HepG2 (cell line): Measurements from ENCODE around the gene BLVRB. TPM values are rescaled to one million over a fixed set of nuclear protein-coding genes. Genes with fewer than 3 reads are reported as not detected.

ENCODE experiments used
- ATAC-seq: fragments of 200-7000 bp; cut with Tn5 transposase; 3 replicates; pipeline ENCODE4 v1.9.1; 2020; ENCODE audit warnings: mild to moderate bottlenecking, moderate library complexity
- BruUV-seq: library from RNA; stranded (reverse); fragments of 400-500 nt; replicated peaks from 2 replicates; lab custom pipeline; 2021; lab: Mats Ljungman, UMichigan
- CTCF ChIA-PET: fragments of 300-600 bp; formaldehyde crosslinking; extraction: SDS; loops from one replicate; lab custom pipeline; 2021; ENCODE audit warnings: low total read pairs, inconsistent platforms, low intra/inter-chr PET ratio; lab: Yijun Ruan, JAX
- POLR2A ChIA-PET: fragments of 350-600 bp; sonication (Branson Sonifier 250); formaldehyde crosslinking; loops from one replicate; lab custom pipeline; 2020; ENCODE audit warnings: antibody characterized with exemption, inconsistent platforms; lab: Yijun Ruan, JAX
- DNase-seq: peaks from one replicate; pipeline ENCODE4 v3.0.0-alpha.2; 2015; ENCODE audit warnings: low spot score
- FAIRE-seq: peaks from 3 replicates; lab custom pipeline; 2011; peaks lifted over from hg19 to GRCh38; lab: Jason Lieb, UNC
- H2AFZ ChIP-seq: one replicate; pipeline ENCODE4 v1.6.1; 2011; ENCODE audit warnings: low read length, inconsistent platforms
- H3K27ac ChIP-seq: fragments of 300-600 bp; 3 replicates; pipeline ENCODE4 v1.8.0; 2011; ENCODE audit warnings: mixed run types, mild to moderate bottlenecking, mixed read lengths, low read length, inconsistent platforms; ENCODE audit not compliant: insufficient read depth; ENCODE audit errors: extremely low read length
- H3K27me3 ChIP-seq, 2 experiments: fragments of 200-600 bp in 1 of 2; 2 replicates in 1 of 2; 3 replicates in 1 of 2; pipeline versions ENCODE4 v1.6.0 to v1.8.0; 2011; ENCODE audit warnings: low read length in 2 of 2, mild to moderate bottlenecking in 2 of 2, moderate library complexity in 2 of 2, inconsistent platforms in 1 of 2; ENCODE audit not compliant: insufficient read depth in 2 of 2, control insufficient read depth in 1 of 2
- H3K36me3 ChIP-seq, 2 experiments: fragments of 200-600 bp in 1 of 2; replicated peaks in 1 of 2; 2 replicates in 1 of 2; 3 replicates in 1 of 2; pipeline versions ENCODE4 v1.5.1 to v1.8.0; 2011; ENCODE audit warnings: low read length in 2 of 2, inconsistent platforms in 1 of 2; ENCODE audit not compliant: insufficient read depth in 2 of 2, control insufficient read depth in 1 of 2
- H3K4me1 ChIP-seq: 2 replicates; pipeline ENCODE4 v1.5.1; 2012; ENCODE audit warnings: low read length, inconsistent platforms; ENCODE audit not compliant: insufficient read depth
- H3K4me2 ChIP-seq: 2 replicates; pipeline ENCODE4 v1.6.0; 2011; ENCODE audit warnings: low read depth, low read length, inconsistent platforms
- H3K4me3 ChIP-seq, 3 experiments: fragments of 200-600 bp in 1 of 3; sonication (generic), shearing (Covaris generic) in 1 of 3; replicated peaks in 1 of 3; 2 replicates each; pipeline ENCODE4 v1.5.1; 2011 to 2016; ENCODE audit warnings: low read length in 3 of 3, inconsistent platforms in 2 of 3, low read depth in 2 of 3, mild to moderate bottlenecking in 2 of 3, control low read depth in 1 of 3, mixed read lengths in 1 of 3; ENCODE audit not compliant: insufficient read depth in 1 of 3
- H3K79me2 ChIP-seq: one replicate; pipeline ENCODE4 v1.6.1; 2011; ENCODE audit warnings: low read length, inconsistent platforms; ENCODE audit not compliant: insufficient read depth
- H3K9ac ChIP-seq: 2 replicates; pipeline ENCODE4 v1.6.0; 2011; ENCODE audit warnings: mild to moderate bottlenecking, low read depth, low read length, inconsistent platforms; ENCODE audit not compliant: insufficient read depth
- H3K9me3 ChIP-seq: 2 replicates; pipeline ENCODE4 v1.5.1; 2012; ENCODE audit warnings: mild to moderate bottlenecking, low read length
- H4K20me1 ChIP-seq: 2 replicates; pipeline ENCODE4 v1.6.0; 2011; ENCODE audit warnings: inconsistent platforms, mild to moderate bottlenecking, low read length, moderate library complexity; ENCODE audit not compliant: insufficient read depth
- ATF3 ChIP-seq: sonication (generic); formaldehyde crosslinking; IDR thresholded peaks from 2 replicates; pipeline ENCODE4 v1.4.0; 2020; ENCODE audit warnings: missing genetic modification reagents
- ATF7 ChIP-seq, 2 experiments: fragments of 450-650 bp in 1 of 2; sonication (generic) in 1 of 2; formaldehyde crosslinking in 1 of 2; IDR thresholded peaks; 2 replicates each; pipeline versions ENCODE4 v1.4.0 to v1.6.1; 2016 to 2020; ENCODE audit warnings: antibody characterized with exemption in 1 of 2, mild to moderate bottlenecking in 1 of 2, missing genetic modification reagents in 1 of 2
- ELF3 ChIP-seq: IDR thresholded peaks from 2 replicates; pipeline ENCODE4 v1.6.1; 2016; ENCODE audit warnings: missing genetic modification reagents, missing compliant biosample characterization
- MEIS1 ChIP-seq: sonication (generic); formaldehyde crosslinking; IDR thresholded peaks from 2 replicates; pipeline ENCODE4 v1.9.0; 2021; ENCODE audit warnings: mild to moderate bottlenecking, missing genetic modification reagents, moderate library complexity, borderline replicate concordance
- STAG1 ChIP-seq: sonication (generic); formaldehyde crosslinking; IDR thresholded peaks from 2 replicates; pipeline ENCODE4 v1.4.0; 2020; ENCODE audit warnings: missing genetic modification reagents
- YEATS2 ChIP-seq: sonication (generic); formaldehyde crosslinking; IDR thresholded peaks from 2 replicates; pipeline ENCODE4 v1.4.0; 2020; ENCODE audit warnings: missing genetic modification reagents, borderline replicate concordance
- ZBTB7B ChIP-seq: sonication (generic); formaldehyde crosslinking; IDR thresholded peaks from 2 replicates; pipeline ENCODE4 v1.4.0; 2020; ENCODE audit warnings: missing genetic modification reagents
- ZMYM3 ChIP-seq: sonication (generic); formaldehyde crosslinking; IDR thresholded peaks from 2 replicates; pipeline ENCODE4 v1.5.1; 2020; ENCODE audit warnings: mild to moderate bottlenecking, missing genetic modification reagents
- ZNF597 ChIP-seq: sonication (generic); formaldehyde crosslinking; IDR thresholded peaks from 2 replicates; pipeline ENCODE4 v1.5.0; 2020; ENCODE audit warnings: missing genetic modification reagents
- ZNF678 ChIP-seq: sonication (generic); formaldehyde crosslinking; IDR thresholded peaks from 2 replicates; pipeline ENCODE4 v1.4.0; 2020; ENCODE audit warnings: mild to moderate bottlenecking, missing genetic modification reagents
- ZSCAN5A ChIP-seq: sonication (generic); formaldehyde crosslinking; IDR thresholded peaks from 2 replicates; pipeline ENCODE4 v1.8.0; 2022; ENCODE audit warnings: mild to moderate bottlenecking, missing genetic modification reagents, borderline replicate concordance
- WGBS: methylation state at CpG from one replicate; pipeline ENCODE4 v1.1.6; 2017; ENCODE audit warnings: low lambda C conversion rate; 5-methylcytosine and 5-hydroxymethylcytosine counted together
- in situ Hi-C: cut with HindIII; loops from 2 replicates; pipeline ENCODE4 v1.10.0; 2017; ENCODE audit warnings: low pct_unique_long_range_greater_than_20kb; ENCODE audit not compliant: extremely low pct_ligation_motif_present
- intact Hi-C: fragments of 100-400 bp; cut with micrococcal nuclease; formaldehyde crosslinking; loops from one replicate; pipeline ENCODE4 v1.10.0; 2022; ENCODE audit not compliant: unreplicated experiment
- polyA plus RNA-seq, 8 experiments: library from polyadenylated mRNA; depleted of rRNA in 3 of 8; stranded (reverse) in 7 of 8; unstranded in 1 of 8; fragments of >200 nt; fragmentation: Illumina TruSeq in 4 of 8; extraction: Trizol in 4 of 8; gene quantifications; 2 replicates each; pipeline versions ENCODE4 v1.2.1 to v1.2.3, GENCODE V29; 2011 to 2016; ENCODE audit warnings: low read depth in 4 of 8, missing spikeins in 1 of 8, mixed read lengths in 1 of 8; ENCODE audit not compliant: insufficient read depth in 1 of 8
- total RNA-seq, 5 experiments: library from RNA; depleted of rRNA; stranded (reverse); fragments of >200 nt; fragmentation: Illumina TruSeq; extraction: Trizol; gene quantifications; 2 replicates each; pipeline ENCODE4 v1.2.3, GENCODE V29; 2016; ENCODE audit warnings: low read depth in 1 of 5

BLVRB gene
- total and polyA plus RNA-seq, 2 of the 13 experiments (the other 11 are each of a cell fraction or from before 2014, with no cell fraction given): 25.9 to 51.4 TPM

- FAIRE-seq: no peak
- no peak for DNase-seq
- POLR2A ChIA-PET: no interaction called here
Observed at GRCh38 chr19:40503320-40503695, 37.8 kb upstream of the BLVRB start.

GRCh38 chr19:40502647-40503319 lies 37.2 kb upstream of the BLVRB start:
- peak; percentile 92 for ATAC-seq
- Histone ChIP-seq H3K27ac (no peak overlapping the region), H3K9me3 (no peaks in the 10 kb centered on the region), H3K4me2 (no peak overlapping the region), H4K20me1 (no peaks in the 10 kb centered on the region; the same call in 1 of the 2 replicates), H3K4me1 (no peaks in the 10 kb centered on the region), H3K9ac (no peak overlapping the region), H2AFZ (no peak overlapping the region), H3K4me3 (no peak overlapping the region), H3K27me3 (peaks cover 2 to 8% of the 10 kb centered on the region in 2 experiments; a peak in 2 of 5 replicates), H3K79me2 (no peaks in the 10 kb centered on the region), H3K36me3 (no peaks in the 10 kb centered on the region)
- POLR2A ChIA-PET: no interaction called here
- BruUV-seq: no TSS peak
- DNase-seq: peak; percentile 31
- CTCF ChIA-PET: interaction anchor here (1.1 kb wide), 1 partner anchor 132 kb away, joined by 5 read pairs; no protein-coding TSS in a partner anchor
- intact Hi-C loops: no loop called here
- WGBS: 7% methylated on average over 6 of the region's 6 CpGs
- in situ Hi-C loops: no loop called here
- FAIRE-seq: peak; percentile 42
- no peak for TF ChIP-seq ATF3 (CRISPR knock-in tag)
- peak; percentile 28; the same call in 1 of the 2 replicates for TF ChIP-seq STAG1 (CRISPR knock-in tag)
- TF ChIP-seq ZNF678 (CRISPR knock-in tag): no peak
- TF ChIP-seq ZNF597 (CRISPR knock-in tag): no peak
- TF ChIP-seq ZBTB7B: no peak
- TF ChIP-seq YEATS2 (CRISPR knock-in tag): no peak
- TF ChIP-seq ELF3: no peak
- TF ChIP-seq MEIS1 (CRISPR knock-in tag): no peak

More at GRCh38 chr19:40503320-40503695, 37.8 kb upstream of the BLVRB start:
- Histone ChIP-seq H3K36me3 (no peaks in the 10 kb centered on the region), H3K9me3 (no peaks in the 10 kb centered on the region), H2AFZ (no peak overlapping the region), H3K4me3 (no peak overlapping the region), H3K27me3 (peaks cover 2 to 8% of the 10 kb centered on the region in 2 experiments; a peak in 2 of 5 replicates), H3K27ac (no peak overlapping the region), H3K9ac (no peak overlapping the region), H3K79me2 (no peaks in the 10 kb centered on the region), H3K4me2 (no peak overlapping the region), H4K20me1 (no peaks in the 10 kb centered on the region; the same call in 1 of the 2 replicates), H3K4me1 (no peaks in the 10 kb centered on the region)
- in situ Hi-C loops (no loop called here), intact Hi-C loops (no loop called here)
- BruUV-seq: no TSS peak
- no peak for ATAC-seq
- TF ChIP-seq ZMYM3 (CRISPR knock-in tag) (no peak), ATF7 (IDR thresholded peaks at IDR 0.05) (no peak), ATF7 (CRISPR knock-in tag; IDR thresholded peaks at IDR 0.05) (no peak), ZSCAN5A (CRISPR knock-in tag) (no peak)
- CTCF ChIA-PET: interaction anchor here (1.1 kb wide), 1 partner anchor 131 kb away, joined by 5 read pairs; no protein-coding TSS in a partner anchor
- 0% methylated on average over 1 of the region's 1 CpG for WGBS
